HG03378 (cell line): Measurements from ENCODE around the gene USP13.

Experiments
- ATAC-seq: cut with Tn5 transposase; IDR thresholded peaks from one replicate; pipeline ENCODE4 v1.9.1; 2021; ENCODE audit warnings: mild to moderate bottlenecking, moderate library complexity; ENCODE audit not compliant: unreplicated experiment

Gene USP13

GRCh38 chr3:179731544-179731943, 78.7 kb downstream of the USP13 start:
- no peak for ATAC-seq

GRCh38 chr3:179732661-179733348, 80.0 kb downstream of the USP13 start:
- no peak for ATAC-seq

GRCh38 chr3:179733797-179734196, 81.0 kb downstream of the USP13 start:
- ATAC-seq: no peak

- ATAC-seq: no peak
These were observed 81.8 kb downstream of the USP13 start for GRCh38 chr3:179734497-179735281.

- no peak for ATAC-seq
These were observed 82.5 kb downstream of the USP13 start for GRCh38 chr3:179735321-179735720.

GRCh38 chr3:179738998-179739397, 86.2 kb downstream of the USP13 start:
- no peak for ATAC-seq

- no peak for ATAC-seq
These were observed 87.2 kb downstream of the USP13 start for GRCh38 chr3:179739816-179740594.

GRCh38 chr3:179743913-179744312, 91.1 kb downstream of the USP13 start:
- no peak for ATAC-seq

GRCh38 chr3:179744667-179745066, 91.8 kb downstream of the USP13 start:
- no peak for ATAC-seq

GRCh38 chr3:179745079-179745478, 92.2 kb downstream of the USP13 start:
- ATAC-seq: no peak

GRCh38 chr3:179745716-179746115, 92.9 kb downstream of the USP13 start:
- ATAC-seq: no peak

GRCh38 chr3:179750720-179751328, 98.0 kb downstream of the USP13 start:
- peak; percentile 55 for ATAC-seq

- no peak for ATAC-seq
These were observed 108.1 kb downstream of the USP13 start for GRCh38 chr3:179760944-179761343.

GRCh38 chr3:179765396-179765795, 112.6 kb downstream of the USP13 start:
- no peak for ATAC-seq

GRCh38 chr3:179766416-179767133, 113.7 kb downstream of the USP13 start:
- ATAC-seq: no peak

GRCh38 chr3:179768080-179768479, 115.2 kb downstream of the USP13 start:
- no peak for ATAC-seq

GRCh38 chr3:179769411-179770247, 116.8 kb downstream of the USP13 start:
- ATAC-seq: no peak

GRCh38 chr3:179771797-179772196, 119.0 kb downstream of the USP13 start:
- no peak for ATAC-seq

GRCh38 chr3:179772297-179772696, 119.5 kb downstream of the USP13 start:
- no peak for ATAC-seq
